Fibroblast of villous mesenchyme (primary cell): ENCODE data around the gene HNRNPL. TPM values are rescaled to one million over a fixed set of nuclear protein-coding genes. Genes with fewer than 3 reads are reported as not detected.
A peak's percentile ranks its signal among the peaks of the same experiment; 100 is the strongest.
"Not testable (repeated sequence)": the region's sequence is repeated elsewhere in the genome, so short reads cannot be mapped to it uniquely, and the experiment has no call there.

ENCODE experiments used
- DNase-seq: peaks from one replicate; pipeline ENCODE4 v3.0.0-alpha.2; 2010; ENCODE audit warnings: low read depth
- H3K4me3 ChIP-seq: 2 replicates; pipeline ENCODE4 v1.5.1; 2011; ENCODE audit warnings: low read depth, mild to moderate bottlenecking, low read length
- total RNA-seq: library from RNA; depleted of rRNA; stranded (reverse); fragments of >200 nt; gene quantifications from 2 replicates; pipeline ENCODE4 v1.2.3, GENCODE V29; 2012
- TF ChIP-seq, protein P1 (sequence below): IDR thresholded peaks from 2 replicates; pipeline ENCODE4 v1.5.1; 2012; ENCODE audit warnings: low read depth, mild to moderate bottlenecking, low read length; ENCODE audit not compliant: insufficient read depth

Gene HNRNPL
- total RNA-seq, 1 donor = 268 TPM

DNA sequence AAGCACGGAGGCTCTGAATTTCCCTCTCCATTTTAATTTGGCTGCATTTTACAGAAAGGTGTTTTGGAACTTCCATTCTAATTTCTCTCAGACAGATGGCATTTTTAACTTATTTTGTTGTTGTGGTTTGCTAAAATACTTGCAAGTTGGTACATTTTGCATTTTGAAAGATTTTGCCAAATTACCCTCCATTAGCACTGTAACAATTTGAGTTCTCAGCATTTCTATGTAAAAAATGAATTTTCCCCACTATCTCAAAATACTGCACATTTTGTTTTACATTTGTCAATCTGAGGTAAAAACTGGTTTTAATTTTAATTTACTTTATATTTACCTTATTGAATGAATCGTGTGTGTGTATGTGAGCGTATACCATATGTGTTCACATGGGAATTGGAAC is 7.0 kb upstream of the HNRNPL start:
- no peak for DNase-seq
- TF ChIP-seq, protein P1, sequence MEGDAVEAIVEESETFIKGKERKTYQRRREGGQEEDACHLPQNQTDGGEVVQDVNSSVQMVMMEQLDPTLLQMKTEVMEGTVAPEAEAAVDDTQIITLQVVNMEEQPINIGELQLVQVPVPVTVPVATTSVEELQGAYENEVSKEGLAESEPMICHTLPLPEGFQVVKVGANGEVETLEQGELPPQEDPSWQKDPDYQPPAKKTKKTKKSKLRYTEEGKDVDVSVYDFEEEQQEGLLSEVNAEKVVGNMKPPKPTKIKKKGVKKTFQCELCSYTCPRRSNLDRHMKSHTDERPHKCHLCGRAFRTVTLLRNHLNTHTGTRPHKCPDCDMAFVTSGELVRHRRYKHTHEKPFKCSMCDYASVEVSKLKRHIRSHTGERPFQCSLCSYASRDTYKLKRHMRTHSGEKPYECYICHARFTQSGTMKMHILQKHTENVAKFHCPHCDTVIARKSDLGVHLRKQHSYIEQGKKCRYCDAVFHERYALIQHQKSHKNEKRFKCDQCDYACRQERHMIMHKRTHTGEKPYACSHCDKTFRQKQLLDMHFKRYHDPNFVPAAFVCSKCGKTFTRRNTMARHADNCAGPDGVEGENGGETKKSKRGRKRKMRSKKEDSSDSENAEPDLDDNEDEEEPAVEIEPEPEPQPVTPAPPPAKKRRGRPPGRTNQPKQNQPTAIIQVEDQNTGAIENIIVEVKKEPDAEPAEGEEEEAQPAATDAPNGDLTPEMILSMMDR = no peak
- H3K4me3 ChIP-seq = no peak overlapping the region

DNA sequence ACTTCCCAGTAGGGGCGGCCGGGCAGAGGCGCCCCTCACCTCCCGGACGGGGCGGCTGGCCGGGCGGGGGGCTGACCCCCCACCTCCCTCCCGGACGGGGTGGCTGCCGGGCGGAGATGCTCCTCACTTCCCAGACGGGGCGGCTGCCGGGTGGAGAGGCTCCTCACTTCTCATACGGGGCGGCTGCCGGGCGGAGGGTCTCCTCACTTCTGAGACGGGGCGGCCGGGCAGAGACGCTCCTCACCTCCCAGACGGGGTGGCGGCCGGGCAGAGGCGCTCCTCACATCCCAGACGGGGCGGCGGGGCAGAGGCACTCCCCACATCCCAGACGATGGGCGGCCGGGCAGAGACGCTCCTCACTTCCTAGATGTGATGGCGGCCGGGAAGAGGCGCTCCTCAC is 6.0 kb upstream of the HNRNPL start:
- not testable (repeated sequence) for DNase-seq, H3K4me3 ChIP-seq

DNA sequence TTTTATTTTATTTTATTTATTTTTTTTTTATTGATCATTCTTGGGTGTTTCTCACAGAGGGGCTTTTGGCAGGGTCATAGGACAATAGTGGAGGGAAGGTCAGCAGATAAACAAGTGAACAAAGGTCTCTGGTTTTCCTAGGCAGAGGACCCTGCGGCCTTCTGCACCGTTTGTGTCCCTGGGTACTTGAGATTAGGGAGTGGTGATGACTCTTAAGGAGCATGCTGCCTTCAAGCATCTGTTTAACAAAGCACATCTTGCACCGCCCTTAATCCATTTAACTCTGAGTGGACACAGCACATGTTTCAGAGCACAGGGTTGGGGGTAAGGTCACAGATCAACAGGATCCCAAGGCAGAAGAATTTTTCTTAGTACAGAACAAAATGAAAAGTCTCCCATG is 5.2 kb upstream of the HNRNPL start:
- not testable (repeated sequence) for DNase-seq

DNA sequence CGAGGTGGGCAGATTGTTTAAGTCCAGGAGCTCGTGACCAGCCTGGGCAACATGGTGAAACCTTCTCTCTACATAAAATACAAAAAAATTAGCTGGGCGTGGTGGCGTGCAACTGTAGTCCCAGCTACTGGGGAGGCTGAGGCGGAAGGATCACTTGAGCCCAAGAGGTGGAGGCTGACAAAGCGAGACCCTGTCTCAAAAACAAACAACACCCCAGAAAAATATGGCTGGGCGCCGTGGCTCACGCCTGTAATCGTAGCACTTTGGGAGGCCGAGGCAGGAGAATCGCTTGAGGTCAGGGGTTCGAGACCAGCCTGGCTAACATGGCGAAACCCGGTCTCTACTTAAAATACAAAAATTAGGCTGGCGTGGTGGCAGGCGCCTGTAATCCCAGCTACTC is 3.4 kb upstream of the HNRNPL start:
- no peak for DNase-seq
- peak overlapping the region; percentile 87 for H3K4me3 ChIP-seq
- TF ChIP-seq, protein P1 = no peak

More for the DNA sequence above, 5.2 kb upstream of the HNRNPL start:
- not testable (repeated sequence) for H3K4me3 ChIP-seq

DNA sequence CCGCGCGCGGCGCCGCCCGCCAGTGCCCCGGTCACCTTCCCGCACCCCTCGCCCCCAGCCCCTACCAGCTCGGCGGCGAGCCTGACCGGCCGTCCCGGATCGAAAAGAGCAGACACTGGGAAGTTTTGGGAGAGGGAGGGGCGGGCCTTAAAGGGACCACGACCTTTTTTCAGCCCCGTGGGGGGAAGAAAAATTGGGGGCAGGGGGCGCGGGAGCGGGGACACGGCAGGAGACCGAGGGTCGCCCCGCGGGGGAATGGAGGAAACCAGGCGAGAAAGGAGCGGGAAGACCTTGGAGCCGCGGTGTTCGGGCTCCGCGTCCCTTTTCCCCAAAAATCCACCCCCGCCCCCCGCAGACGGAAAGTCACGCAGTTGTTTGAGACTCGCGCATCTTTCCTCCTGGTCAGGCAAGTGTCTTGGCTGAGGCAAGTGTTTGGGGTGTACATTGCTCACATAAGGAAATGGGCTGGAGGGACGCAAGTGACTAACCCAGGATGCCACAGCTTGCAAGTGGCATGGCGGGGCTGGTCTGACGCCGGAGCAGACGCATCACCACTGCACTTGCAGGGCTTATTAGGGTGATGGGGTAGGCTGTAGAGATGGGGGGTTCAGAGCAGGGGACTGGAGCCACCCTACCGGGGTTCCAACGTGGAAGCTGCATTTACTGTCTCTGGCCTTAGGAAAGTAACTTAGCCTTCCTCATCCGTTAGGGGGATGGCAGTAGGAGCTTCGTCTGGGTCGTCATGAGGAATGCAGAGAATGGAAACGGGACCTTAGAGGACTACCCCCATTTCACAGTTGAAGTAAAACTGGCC is 2.7 kb upstream of the HNRNPL start:
- TF ChIP-seq, protein P1 = no peak
- peak; percentile 68 for DNase-seq
- H3K4me3 ChIP-seq = peak overlapping the region; percentile 87

DNA sequence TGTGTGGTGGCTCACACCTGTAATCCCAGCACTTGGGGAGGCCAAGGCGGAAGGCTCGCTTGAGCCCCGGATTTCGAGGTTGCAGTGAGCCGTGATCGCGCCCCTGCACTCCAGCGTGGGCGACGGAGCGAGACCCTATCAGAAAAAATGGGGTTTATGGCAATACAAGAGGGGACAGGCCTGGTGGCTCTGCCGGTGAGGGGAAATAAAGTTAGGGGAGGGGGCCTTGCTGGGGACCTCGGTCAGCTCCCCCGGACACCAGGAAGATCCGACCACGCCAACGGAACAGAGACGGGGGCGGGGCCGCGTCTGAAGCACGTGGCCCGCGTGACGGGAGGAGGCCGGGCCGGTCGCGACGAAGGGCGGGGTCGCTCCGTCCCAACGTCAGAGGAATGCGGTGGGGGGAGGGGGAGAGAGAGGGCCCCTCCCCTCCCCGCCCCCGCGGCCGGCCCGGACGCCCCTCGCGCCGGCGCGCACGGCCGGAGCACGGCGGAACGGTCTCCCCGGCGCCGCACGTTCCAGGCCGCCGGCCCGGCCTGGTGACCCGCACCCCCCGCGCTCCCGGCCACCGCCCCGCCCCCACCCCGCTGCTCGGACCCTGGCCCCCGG is 1.9 kb upstream of the HNRNPL start:
- H3K4me3 ChIP-seq = peak overlapping the region; percentile 87
- peak; percentile 93 for DNase-seq
- TF ChIP-seq, protein P1 = no peak

DNA sequence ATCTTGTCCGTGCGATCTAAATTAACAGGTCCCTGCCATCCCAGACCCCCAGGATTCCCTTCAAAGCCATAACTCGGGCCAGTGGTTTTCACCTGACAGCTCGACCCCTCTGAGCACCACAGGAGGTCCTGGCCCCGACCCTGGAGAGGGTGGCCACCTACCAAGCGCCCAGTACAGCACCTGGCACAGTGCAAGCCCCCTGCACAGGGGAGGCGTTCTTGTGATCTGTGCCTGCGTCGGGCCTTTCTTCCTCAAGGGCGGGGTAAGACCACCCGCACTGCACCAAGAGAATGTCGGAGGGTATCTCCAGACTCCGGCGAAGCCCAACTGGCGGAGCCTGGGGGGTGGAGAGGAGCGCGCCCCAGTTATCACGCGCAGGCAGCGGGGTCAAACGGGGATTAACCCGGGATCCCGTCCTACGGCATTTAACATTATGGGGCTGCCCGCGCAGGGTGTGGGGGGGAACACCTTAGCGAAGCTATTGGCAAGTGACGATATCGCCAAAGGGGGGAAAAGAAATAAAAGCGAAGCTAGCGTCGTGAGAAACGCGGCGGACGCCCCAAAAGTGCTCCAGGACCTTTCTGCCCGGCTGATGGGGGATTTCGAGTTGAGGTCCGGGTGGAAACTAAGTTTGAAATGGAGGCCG is 1.3 kb upstream of the HNRNPL start:
- TF ChIP-seq, protein P1 = no peak
- DNase-seq = peak; percentile 34

More for the DNA sequence above, 1.3 kb upstream of the HNRNPL start:
- H3K4me3 ChIP-seq = peak overlapping the region; percentile 87
